Activated T-cell treated with anti-CD3 and anti-CD28 coated beads, Interleukin-2, amount 50 U/mL, for 48 hours (primary cell): ENCODE data around the gene ZEB2.

Experiments used
- DNase-seq, 2 experiments: peaks; one replicate each; pipeline ENCODE4 v3.0.0-alpha.2; 2020

ZEB2 gene

GRCh38 chr2:144414324-144414845 is 105.5 kb downstream of the ZEB2 start:
- DNase-seq, result peak; percentile 54 to 59

- no peak for DNase-seq
Measured at GRCh38 chr2:144412709-144413108, 107.2 kb downstream of the ZEB2 start.

GRCh38 chr2:144411473-144411872 is 108.4 kb downstream of the ZEB2 start:
- DNase-seq, result no peak

GRCh38 chr2:144409241-144409640 is 110.7 kb downstream of the ZEB2 start:
- DNase-seq, result no peak

- no peak for DNase-seq
Measured at GRCh38 chr2:144407262-144407661, 112.7 kb downstream of the ZEB2 start.

GRCh38 chr2:144405982-144406788 is 113.7 kb downstream of the ZEB2 start:
- no peak for DNase-seq

- no peak for DNase-seq
Measured at GRCh38 chr2:144405321-144405720, 114.6 kb downstream of the ZEB2 start.

- no peak for DNase-seq
Measured at GRCh38 chr2:144404586-144405314, 115.2 kb downstream of the ZEB2 start.

GRCh38 chr2:144403933-144404332 is 116.0 kb downstream of the ZEB2 start:
- DNase-seq, result no peak

- DNase-seq, result no peak
Measured at GRCh38 chr2:144402251-144402650, 117.7 kb downstream of the ZEB2 start.

- DNase-seq, result no peak
Measured at GRCh38 chr2:144401036-144401435, 118.9 kb downstream of the ZEB2 start.

- no peak for DNase-seq
Measured at GRCh38 chr2:144396318-144396717, 123.6 kb downstream of the ZEB2 start.

- DNase-seq, result no peak
Measured at GRCh38 chr2:144390424-144391020, 129.4 kb downstream of the ZEB2 start.

- DNase-seq, result no peak
Measured at GRCh38 chr2:144389930-144390311, 130.0 kb downstream of the ZEB2 start.

GRCh38 chr2:144389151-144389929 is 130.6 kb downstream of the ZEB2 start:
- no peak for DNase-seq

GRCh38 chr2:144385381-144385780 is 134.5 kb downstream of the ZEB2 start:
- DNase-seq, result no peak

GRCh38 chr2:144383571-144384100 is 136.3 kb downstream of the ZEB2 start:
- DNase-seq, result no peak

- no peak for DNase-seq
Measured at GRCh38 chr2:144382849-144383248, 137.1 kb downstream of the ZEB2 start.

- DNase-seq, result no peak
Measured at GRCh38 chr2:144381716-144382115, 138.2 kb downstream of the ZEB2 start.

- no peak for DNase-seq
Measured at GRCh38 chr2:144379851-144380311, 140.0 kb downstream of the ZEB2 start.

GRCh38 chr2:144378551-144378950 is 141.4 kb downstream of the ZEB2 start:
- DNase-seq, result no peak

GRCh38 chr2:144377914-144378313 is 142.0 kb downstream of the ZEB2 start:
- no peak for DNase-seq
